ENCODE results near the gene MYOM3.

Gene MYOM3

DNA sequence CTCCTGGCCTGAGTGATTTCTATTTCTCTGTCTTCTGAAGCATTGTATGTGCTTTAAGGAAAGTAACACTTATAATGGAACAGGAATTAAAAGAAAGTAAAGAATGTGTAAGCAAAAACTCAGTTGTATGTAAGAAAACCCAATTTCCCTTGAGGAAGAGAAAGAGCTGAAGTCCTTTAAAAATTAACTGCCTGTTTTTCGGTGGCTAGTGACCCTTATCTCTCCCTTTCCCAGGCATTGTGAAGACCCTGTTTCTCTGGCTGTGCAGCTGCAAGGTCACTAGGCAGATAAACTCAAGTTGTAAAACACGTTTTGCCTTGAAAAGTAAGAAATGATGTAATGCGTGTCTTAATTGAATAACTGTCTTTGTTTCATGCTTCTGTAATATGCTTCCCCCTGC is 8.5 kb downstream of the MYOM3 start:
- TF ChIP-seq, protein P1, sequence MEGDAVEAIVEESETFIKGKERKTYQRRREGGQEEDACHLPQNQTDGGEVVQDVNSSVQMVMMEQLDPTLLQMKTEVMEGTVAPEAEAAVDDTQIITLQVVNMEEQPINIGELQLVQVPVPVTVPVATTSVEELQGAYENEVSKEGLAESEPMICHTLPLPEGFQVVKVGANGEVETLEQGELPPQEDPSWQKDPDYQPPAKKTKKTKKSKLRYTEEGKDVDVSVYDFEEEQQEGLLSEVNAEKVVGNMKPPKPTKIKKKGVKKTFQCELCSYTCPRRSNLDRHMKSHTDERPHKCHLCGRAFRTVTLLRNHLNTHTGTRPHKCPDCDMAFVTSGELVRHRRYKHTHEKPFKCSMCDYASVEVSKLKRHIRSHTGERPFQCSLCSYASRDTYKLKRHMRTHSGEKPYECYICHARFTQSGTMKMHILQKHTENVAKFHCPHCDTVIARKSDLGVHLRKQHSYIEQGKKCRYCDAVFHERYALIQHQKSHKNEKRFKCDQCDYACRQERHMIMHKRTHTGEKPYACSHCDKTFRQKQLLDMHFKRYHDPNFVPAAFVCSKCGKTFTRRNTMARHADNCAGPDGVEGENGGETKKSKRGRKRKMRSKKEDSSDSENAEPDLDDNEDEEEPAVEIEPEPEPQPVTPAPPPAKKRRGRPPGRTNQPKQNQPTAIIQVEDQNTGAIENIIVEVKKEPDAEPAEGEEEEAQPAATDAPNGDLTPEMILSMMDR (IDR thresholded peaks at IDR 0.05; ENCODE audit: insufficient read depth, missing control alignments), result no peak
- FAIRE-seq, result no peak

DNA sequence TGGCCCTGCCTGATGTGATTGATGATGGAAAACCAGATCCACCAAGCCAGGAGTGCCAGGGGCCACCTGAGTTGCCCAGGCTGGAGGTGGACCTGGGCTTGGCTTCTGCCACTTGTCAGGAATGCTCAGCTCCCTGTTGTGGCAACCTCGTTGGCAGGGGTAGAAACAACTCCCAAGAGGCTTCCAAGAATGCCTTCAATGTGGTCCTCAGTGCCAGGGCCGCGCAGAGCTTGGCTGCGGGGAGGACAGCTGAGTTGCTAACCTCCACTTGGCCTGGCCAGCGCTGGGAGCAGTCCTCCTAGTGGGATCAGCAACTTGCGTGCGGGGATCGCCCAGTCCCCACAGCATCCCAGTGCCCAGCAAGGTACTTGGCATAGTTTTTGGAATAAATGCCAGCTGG is 9.0 kb downstream of the MYOM3 start:
- TF ChIP-seq, protein P1 (IDR thresholded peaks at IDR 0.05; ENCODE audit: insufficient read depth, missing control alignments), result no peak
- FAIRE-seq, result no peak
- DNase-seq (ENCODE audit: insufficient read length, low spot score), result no peak

More for the DNA sequence above, 8.5 kb downstream of the MYOM3 start:
- DNase-seq (ENCODE audit: insufficient read length, low spot score), result no peak

DNA sequence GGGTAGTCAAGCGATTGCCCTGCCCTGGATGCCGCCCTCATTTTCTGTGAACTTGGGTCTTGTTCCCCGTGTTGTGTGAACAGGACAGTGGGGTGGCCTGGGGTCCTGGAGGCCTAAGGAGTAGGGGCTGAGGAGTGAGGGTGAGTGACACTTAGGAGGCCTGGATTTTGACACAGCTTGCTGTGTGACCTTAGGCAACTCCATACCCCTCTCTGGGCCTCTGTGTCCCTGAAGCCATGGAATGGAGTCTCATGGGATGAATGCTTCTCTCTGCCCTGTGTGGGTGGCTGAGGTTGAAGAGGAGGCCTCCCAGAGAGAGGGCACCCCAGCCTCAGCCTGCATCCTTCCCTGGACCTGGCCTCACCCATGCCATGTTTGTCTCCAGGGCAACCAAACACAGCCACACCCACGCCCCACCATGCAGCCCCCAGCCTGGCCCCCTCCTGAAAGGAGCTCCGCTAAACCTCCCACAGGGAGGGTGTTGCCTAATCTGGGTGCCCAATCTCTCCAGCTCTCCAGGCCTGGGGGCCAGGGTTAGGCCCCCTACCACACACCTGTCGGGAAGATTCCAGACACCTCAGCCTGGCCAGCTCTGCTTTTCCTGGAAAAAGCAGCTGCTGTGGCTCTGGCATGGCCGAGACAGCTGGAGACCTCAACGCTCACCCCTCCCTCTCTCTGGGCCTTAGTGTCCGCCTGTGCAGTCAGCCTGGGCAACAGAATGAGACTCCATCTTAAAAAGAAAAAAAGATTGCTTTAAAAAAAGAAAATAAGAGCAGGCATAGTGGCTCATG is 9.9 kb downstream of the MYOM3 start:
- no peak for FAIRE-seq

DNA sequence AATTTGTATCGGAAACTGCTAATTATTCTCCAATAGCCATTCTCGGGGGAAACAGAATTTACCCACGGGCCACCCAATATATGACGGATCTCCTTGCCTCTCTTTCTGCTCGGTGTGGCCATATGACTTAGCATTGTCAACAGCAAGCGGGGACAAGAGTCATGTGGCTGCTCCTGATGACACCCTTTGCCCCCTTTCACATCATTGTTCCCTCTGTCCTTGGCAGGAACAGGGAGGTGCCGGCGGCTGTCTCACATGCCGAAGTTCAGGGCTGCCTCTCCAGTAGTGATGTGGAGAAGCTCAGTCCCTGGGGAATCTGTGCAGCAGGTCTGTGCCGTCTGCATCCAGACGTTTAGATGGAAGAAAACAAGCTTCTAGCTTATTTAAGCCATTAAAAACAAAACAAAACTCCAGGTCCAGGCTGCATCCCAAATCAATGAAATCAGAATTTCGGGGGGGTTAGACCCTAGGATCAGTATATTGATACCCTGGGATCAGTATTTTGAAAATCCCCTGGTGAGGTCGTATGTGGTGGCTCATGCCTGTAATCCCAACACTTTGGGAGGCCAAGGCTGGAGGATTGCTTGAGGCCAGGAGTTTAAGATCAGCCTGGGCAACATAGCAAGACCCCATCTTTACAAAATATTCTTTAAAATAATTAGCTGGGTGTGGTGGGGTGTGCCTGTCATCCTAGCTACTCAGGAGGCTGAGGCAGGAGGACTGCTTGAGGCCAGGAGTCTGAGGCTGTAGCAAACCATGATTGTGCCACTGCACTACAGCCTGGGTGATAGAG is 10.8 kb downstream of the MYOM3 start:
- no peak for FAIRE-seq
- TF ChIP-seq, protein P1 (IDR thresholded peaks at IDR 0.05; ENCODE audit: insufficient read depth, missing control alignments), result no peak
- no peak for DNase-seq (ENCODE audit: insufficient read length, low spot score)

More for the DNA sequence above, 9.9 kb downstream of the MYOM3 start:
- TF ChIP-seq, protein P1 (IDR thresholded peaks at IDR 0.05; ENCODE audit: insufficient read depth, missing control alignments), result no peak
- no peak for DNase-seq (ENCODE audit: insufficient read length, low spot score)

DNA sequence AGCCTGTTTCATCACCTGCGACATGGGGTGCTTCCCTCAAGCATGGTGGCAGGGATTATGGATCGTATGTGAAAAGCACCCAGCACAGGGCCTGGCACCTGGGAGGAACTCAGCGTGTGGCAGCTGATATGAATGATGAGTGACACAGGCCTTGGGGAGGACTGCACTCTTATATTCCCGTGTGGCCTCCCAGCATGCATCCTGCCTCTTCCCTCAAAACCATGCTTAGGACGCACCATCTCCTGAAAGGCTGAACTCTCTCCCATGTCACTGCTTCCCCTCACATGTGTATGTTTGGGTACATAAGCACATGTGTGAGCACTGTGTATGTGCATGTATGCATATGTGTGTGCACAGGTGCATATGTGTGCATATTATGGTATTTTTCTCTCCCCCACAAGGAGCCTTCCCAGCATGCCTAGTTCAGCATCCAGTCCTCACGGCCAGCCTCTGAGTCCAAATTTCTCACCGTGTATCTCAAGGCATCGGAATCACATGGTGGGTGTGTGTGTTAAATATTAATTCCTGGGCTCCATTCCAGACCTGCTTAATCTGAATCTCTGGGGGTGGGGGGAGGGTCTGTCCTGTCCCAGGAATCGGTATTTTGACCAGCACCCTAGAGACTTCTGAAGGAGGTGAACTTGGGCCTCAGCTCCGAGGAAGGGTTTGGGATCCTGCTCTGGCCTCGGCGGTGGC is 12.8 kb downstream of the MYOM3 start:
- no peak for FAIRE-seq

DNA sequence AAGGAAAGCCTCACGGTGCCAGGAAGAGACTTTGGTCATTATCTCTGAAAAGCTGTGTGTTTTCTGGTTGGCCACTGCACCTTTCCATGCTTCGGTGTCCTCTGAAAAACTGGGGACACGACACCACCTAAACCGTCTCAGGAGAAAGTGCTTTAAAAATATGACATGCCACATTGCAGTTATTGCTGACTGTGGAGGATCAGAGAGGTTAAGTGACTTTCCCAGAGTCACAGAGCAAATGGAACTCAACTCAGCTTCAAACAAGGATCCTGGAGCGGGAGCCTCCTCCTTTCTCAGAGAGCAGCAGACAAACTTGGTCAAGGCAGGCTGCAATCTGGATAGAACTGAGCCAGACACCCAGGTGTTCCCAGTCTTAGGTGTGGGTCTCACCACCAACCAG is 13.8 kb downstream of the MYOM3 start:
- TF ChIP-seq, protein P1 (IDR thresholded peaks at IDR 0.05; ENCODE audit: insufficient read depth, missing control alignments), result no peak
- FAIRE-seq, result no peak
- no peak for DNase-seq (ENCODE audit: insufficient read length, low spot score)

More for the DNA sequence above, 12.8 kb downstream of the MYOM3 start:
- TF ChIP-seq, protein P1 (IDR thresholded peaks at IDR 0.05; ENCODE audit: insufficient read depth, missing control alignments), result no peak
- no peak for DNase-seq (ENCODE audit: insufficient read length, low spot score)
